Keratinocyte (primary cell): Measurements from ENCODE around the gene TXNDC8. TPM values are rescaled to one million over a fixed set of nuclear protein-coding genes. Genes with fewer than 3 reads are reported as not detected.
A peak's percentile ranks its signal among the peaks of the same experiment; 100 is the strongest.
"Not testable (repeated sequence)": the region's sequence is repeated elsewhere in the genome, so short reads cannot be mapped to it uniquely, and the experiment has no call there.

ENCODE experiments used
- DNase-seq: peaks from one replicate; pipeline ENCODE4 v3.0.0-alpha.2; 2011; ENCODE audit warnings: low read depth, missing footprints, low spot score
- FAIRE-seq: peaks from 2 replicates; lab custom pipeline; 2011; peaks lifted over from hg19 to GRCh38; lab: Jason Lieb, UNC
- H2AFZ ChIP-seq: 2 replicates; pipeline ENCODE4 v1.6.0; 2012; ENCODE audit warnings: low read length, control low read depth, inconsistent platforms; ENCODE audit not compliant: control insufficient read depth
- H3K27ac ChIP-seq: 2 replicates; pipeline ENCODE4 v1.5.1; 2011; ENCODE audit warnings: low read length; ENCODE audit not compliant: control insufficient read depth, insufficient read depth
- H3K27me3 ChIP-seq: 3 replicates; pipeline ENCODE4 v1.6.0; 2011; ENCODE audit warnings: low read length; ENCODE audit not compliant: control insufficient read depth, insufficient read depth; ENCODE audit errors: extremely low read depth
- H3K36me3 ChIP-seq, 2 experiments: 2 replicates in 1 of 2; 3 replicates in 1 of 2; pipeline ENCODE4 v1.5.1; 2011; ENCODE audit warnings: low read length in 2 of 2, mild to moderate bottlenecking in 1 of 2; ENCODE audit not compliant: control insufficient read depth in 2 of 2, insufficient read depth in 2 of 2; ENCODE audit errors: extremely low read depth in 1 of 2
- H3K4me1 ChIP-seq: 3 replicates; pipeline ENCODE4 v1.5.1; 2011; ENCODE audit warnings: low read length; ENCODE audit not compliant: control insufficient read depth, insufficient read depth; ENCODE audit errors: extremely low read depth
- H3K4me2 ChIP-seq: 3 replicates; pipeline ENCODE4 v1.6.0; 2011; ENCODE audit warnings: low read depth, low read length; ENCODE audit not compliant: control insufficient read depth, insufficient read depth; ENCODE audit errors: extremely low read depth
- H3K4me3 ChIP-seq, 3 experiments: fragments of 200-600 bp in 1 of 3; sonication (generic) in 1 of 3; 2 replicates in 2 of 3; 3 replicates in 1 of 3; pipeline ENCODE4 v1.5.1; 2011 to 2016; ENCODE audit warnings: low read length in 3 of 3, mild to moderate bottlenecking in 3 of 3, control low read depth in 2 of 3, inconsistent platforms in 1 of 3, low read depth in 1 of 3, mixed read lengths in 1 of 3, mixed run types in 1 of 3, moderate library complexity in 1 of 3; ENCODE audit not compliant: control insufficient read depth in 2 of 3, insufficient read depth in 2 of 3; ENCODE audit errors: extremely low read depth in 1 of 3
- H3K79me2 ChIP-seq: 2 replicates; pipeline ENCODE4 v1.6.0; 2012; ENCODE audit warnings: low read length; ENCODE audit not compliant: control insufficient read depth, insufficient read depth
- H3K9ac ChIP-seq: 3 replicates; pipeline ENCODE4 v1.6.0; 2011; ENCODE audit warnings: low read length; ENCODE audit not compliant: control insufficient read depth, insufficient read depth; ENCODE audit errors: extremely low read depth
- H3K9me1 ChIP-seq: 3 replicates; pipeline ENCODE4 v1.6.0; 2011; ENCODE audit warnings: low read length; ENCODE audit not compliant: control insufficient read depth, insufficient read depth; ENCODE audit errors: extremely low read depth
- H3K9me3 ChIP-seq: 2 replicates; pipeline ENCODE4 v1.5.1; 2012; ENCODE audit warnings: low read depth, low read length; ENCODE audit not compliant: control insufficient read depth
- H4K20me1 ChIP-seq: 3 replicates; pipeline ENCODE4 v1.6.0; 2011; ENCODE audit warnings: low read length; ENCODE audit not compliant: control insufficient read depth, insufficient read depth; ENCODE audit errors: extremely low read depth
- EZH2 ChIP-seq: IDR thresholded peaks from one replicate; pipeline ENCODE4 v1.6.1; 2012; ENCODE audit warnings: inconsistent platforms, mild to moderate bottlenecking, low read length, moderate library complexity
- dilution Hi-C: fragments of 300-500 bp; cut with MboI; formaldehyde crosslinking; loops from one replicate; pipeline ENCODE4 v1.7.0; 2020; ENCODE audit warnings: low sequenced_read_pairs; ENCODE audit not compliant: extremely low pct_ligation_motif_present
- polyA plus RNA-seq, 5 experiments: library from polyadenylated mRNA; depleted of rRNA in 3 of 5; stranded (reverse) in 3 of 5; stranded (forward) in 1 of 5; unstranded in 1 of 5; fragments of >200 nt; gene quantifications; 1 replicate in 1 of 5; 2 replicates in 3 of 5; 3 replicates in 1 of 5; pipeline versions ENCODE4 v1.2.1 to v1.2.3, GENCODE V29; 2011 to 2012; ENCODE audit warnings: missing spikeins in 2 of 5, low read depth in 1 of 5, low replicate concordance in 1 of 5
- TF ChIP-seq, protein P1 (sequence below), 3 experiments: IDR thresholded peaks in 1 of 3; conservative IDR thresholded peaks in 1 of 3; optimal IDR thresholded peaks in 1 of 3; 2 replicates in 2 of 3; 3 replicates in 1 of 3; pipeline versions ENCODE3 to v1.5.1; 2011; ENCODE audit warnings: low read length in 3 of 3, mild to moderate bottlenecking in 3 of 3, moderate library complexity in 2 of 3, control low read depth in 1 of 3, inconsistent platforms in 1 of 3; ENCODE audit not compliant: insufficient read depth in 2 of 3; ENCODE audit errors: extremely low read depth in 1 of 3

Gene TXNDC8
- polyA plus RNA-seq, 1 donor (not counting 4 experiments of a cell fraction or from before 2014, with no cell fraction given) = not detected

DNA sequence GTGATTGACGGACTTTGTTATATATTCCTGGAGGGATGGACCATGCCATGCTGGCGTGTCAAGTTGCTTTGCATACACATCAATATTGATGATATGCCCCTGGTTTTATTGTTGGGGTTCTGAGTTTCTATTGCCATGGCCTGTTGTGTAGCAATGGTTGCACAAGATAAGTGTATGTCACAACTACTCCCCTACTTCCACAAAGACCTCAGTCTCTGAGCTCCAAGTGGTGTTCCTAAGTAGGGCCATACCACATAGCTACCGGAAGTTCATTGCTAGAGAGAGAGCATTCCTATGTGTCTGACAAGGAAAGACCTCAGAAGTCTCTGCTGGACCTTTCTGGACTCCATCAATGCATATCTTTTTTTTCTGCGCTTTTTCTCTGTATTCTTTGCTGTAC, 19.8 kb downstream of the TXNDC8 start:
- Histone ChIP-seq H3K9me3 (no peaks in the 10 kb centered on the region), H3K4me1 (peaks cover 5% of the 10 kb centered on the region), H4K20me1 (no peaks in the 10 kb centered on the region), H3K79me2 (no peaks in the 10 kb centered on the region), H3K27me3 (no peaks in the 10 kb centered on the region), H3K9me1 (no peaks in the 10 kb centered on the region), H3K27ac (no peak overlapping the region), H3K9ac (no peak overlapping the region), H3K4me2 (no peak overlapping the region), H3K4me3 (no peak overlapping the region), H3K36me3 (no peaks in the 10 kb centered on the region), H2AFZ (no peak overlapping the region)
- no peak for FAIRE-seq
- TF ChIP-seq, protein P1, sequence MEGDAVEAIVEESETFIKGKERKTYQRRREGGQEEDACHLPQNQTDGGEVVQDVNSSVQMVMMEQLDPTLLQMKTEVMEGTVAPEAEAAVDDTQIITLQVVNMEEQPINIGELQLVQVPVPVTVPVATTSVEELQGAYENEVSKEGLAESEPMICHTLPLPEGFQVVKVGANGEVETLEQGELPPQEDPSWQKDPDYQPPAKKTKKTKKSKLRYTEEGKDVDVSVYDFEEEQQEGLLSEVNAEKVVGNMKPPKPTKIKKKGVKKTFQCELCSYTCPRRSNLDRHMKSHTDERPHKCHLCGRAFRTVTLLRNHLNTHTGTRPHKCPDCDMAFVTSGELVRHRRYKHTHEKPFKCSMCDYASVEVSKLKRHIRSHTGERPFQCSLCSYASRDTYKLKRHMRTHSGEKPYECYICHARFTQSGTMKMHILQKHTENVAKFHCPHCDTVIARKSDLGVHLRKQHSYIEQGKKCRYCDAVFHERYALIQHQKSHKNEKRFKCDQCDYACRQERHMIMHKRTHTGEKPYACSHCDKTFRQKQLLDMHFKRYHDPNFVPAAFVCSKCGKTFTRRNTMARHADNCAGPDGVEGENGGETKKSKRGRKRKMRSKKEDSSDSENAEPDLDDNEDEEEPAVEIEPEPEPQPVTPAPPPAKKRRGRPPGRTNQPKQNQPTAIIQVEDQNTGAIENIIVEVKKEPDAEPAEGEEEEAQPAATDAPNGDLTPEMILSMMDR (optimal IDR thresholded peaks at IDR 0.05 in 1 of 3, IDR thresholded peaks at IDR 0.05 in 1 of 3, conservative IDR thresholded peaks at IDR 0.05 in 1 of 3; ENCODE audit: extremely low read depth in 1 of 3, insufficient read depth in 2 of 3, low read length in 3 of 3) = no peak
- TF ChIP-seq EZH2 = no peak
- dilution Hi-C loops = no loop called here
- no peak for DNase-seq

DNA sequence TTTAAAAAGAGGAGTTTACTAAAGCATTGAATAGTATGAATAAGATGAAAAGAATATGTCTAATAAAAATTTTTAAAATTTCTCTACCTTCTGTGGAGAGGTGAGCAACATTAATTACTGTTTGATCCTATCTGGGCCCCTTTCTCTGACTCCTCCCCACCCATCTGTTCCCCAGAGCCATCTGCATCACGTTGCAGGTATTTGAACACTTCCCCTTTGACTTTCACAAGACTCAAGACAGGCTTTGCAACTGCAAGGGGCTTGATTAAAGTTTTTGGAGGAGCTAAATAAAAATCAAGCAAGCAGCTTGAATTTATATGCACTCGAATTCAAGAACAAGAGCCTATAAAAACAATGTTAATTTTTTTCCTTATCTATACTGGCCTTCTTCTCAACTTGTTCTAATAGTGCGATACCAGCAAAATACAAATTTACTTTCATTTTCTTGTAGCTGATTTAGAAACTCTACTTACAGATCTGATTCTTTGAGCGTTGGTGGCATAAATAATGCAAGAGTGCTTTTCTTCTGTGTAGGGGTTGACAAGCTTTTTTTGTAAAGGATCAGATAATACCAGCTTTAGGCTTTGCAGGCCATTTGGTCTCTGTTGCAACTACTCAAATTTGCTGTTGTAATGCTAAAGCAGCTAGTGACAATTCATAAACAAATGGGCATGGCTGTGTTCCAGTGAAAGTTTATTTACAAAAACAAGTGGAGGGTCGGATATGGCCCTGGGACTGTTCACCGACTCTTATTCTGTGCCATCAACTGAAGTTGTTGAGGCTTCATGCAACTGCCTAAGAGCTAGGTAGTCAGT, 21.2 kb downstream of the TXNDC8 start:
- Histone ChIP-seq H3K36me3 (no peaks in the 10 kb centered on the region), H3K4me3 (peak overlapping the region in 1 of 3 experiments; percentile 49)
- peak; percentile 46 for FAIRE-seq

GRCh38 chr9:110311978-110312377, 25.7 kb downstream of the TXNDC8 start:
- H2AFZ ChIP-seq, H3K79me2 ChIP-seq, H3K36me3 ChIP-seq, H3K27me3 ChIP-seq, H3K4me2 ChIP-seq, H4K20me1 ChIP-seq, FAIRE-seq, H3K9ac ChIP-seq, H3K4me3 ChIP-seq, H3K27ac ChIP-seq, dilution Hi-C loops, H3K4me1 ChIP-seq, H3K9me1 ChIP-seq, DNase-seq, H3K9me3 ChIP-seq: not testable (repeated sequence)

More for the DNA sequence above, 21.2 kb downstream of the TXNDC8 start:
- H3K79me2 ChIP-seq = no peaks in the 10 kb centered on the region
- peak overlapping the region; percentile 66 for H3K4me2 ChIP-seq
- H3K9me1 ChIP-seq = no peaks in the 10 kb centered on the region
- peak overlapping the region; percentile 45 for H2AFZ ChIP-seq
- DNase-seq = no peak
- TF ChIP-seq, protein P1 (optimal IDR thresholded peaks at IDR 0.05 in 1 of 3, IDR thresholded peaks at IDR 0.05 in 1 of 3, conservative IDR thresholded peaks at IDR 0.05 in 1 of 3; ENCODE audit: extremely low read depth in 1 of 3, insufficient read depth in 2 of 3, low read length in 3 of 3) = no peak
- no peak for TF ChIP-seq EZH2
- H3K9me3 ChIP-seq = no peaks in the 10 kb centered on the region
- H3K27me3 ChIP-seq = no peaks in the 10 kb centered on the region
- no peak overlapping the region for H3K9ac ChIP-seq
- peaks cover 5% of the 10 kb centered on the region for H3K4me1 ChIP-seq
- H4K20me1 ChIP-seq = no peaks in the 10 kb centered on the region
- dilution Hi-C loops = no loop called here
- no peak overlapping the region for H3K27ac ChIP-seq
